ENCODE results near the gene RABGAP1L.

DNA sequence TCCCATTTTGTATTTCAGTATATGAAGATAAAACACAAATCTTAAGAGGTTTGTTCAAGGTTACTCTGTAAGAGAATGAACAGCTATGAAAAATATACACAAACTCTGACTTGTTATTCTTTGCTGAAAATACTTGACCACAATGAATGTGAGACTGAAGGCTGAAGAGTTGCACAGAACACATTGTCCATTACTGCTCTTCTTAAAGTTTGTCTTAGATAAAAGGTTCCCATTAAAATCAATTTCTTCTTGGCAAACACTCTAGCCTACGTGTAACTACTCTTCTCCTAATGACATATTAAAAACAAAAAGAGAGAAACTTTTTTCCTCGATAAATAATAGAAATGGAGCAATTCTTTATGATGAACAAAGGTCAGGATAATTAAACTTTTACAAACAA lies 45.2 kb upstream of the RABGAP1L start:
- TF ChIP-seq, protein P1, sequence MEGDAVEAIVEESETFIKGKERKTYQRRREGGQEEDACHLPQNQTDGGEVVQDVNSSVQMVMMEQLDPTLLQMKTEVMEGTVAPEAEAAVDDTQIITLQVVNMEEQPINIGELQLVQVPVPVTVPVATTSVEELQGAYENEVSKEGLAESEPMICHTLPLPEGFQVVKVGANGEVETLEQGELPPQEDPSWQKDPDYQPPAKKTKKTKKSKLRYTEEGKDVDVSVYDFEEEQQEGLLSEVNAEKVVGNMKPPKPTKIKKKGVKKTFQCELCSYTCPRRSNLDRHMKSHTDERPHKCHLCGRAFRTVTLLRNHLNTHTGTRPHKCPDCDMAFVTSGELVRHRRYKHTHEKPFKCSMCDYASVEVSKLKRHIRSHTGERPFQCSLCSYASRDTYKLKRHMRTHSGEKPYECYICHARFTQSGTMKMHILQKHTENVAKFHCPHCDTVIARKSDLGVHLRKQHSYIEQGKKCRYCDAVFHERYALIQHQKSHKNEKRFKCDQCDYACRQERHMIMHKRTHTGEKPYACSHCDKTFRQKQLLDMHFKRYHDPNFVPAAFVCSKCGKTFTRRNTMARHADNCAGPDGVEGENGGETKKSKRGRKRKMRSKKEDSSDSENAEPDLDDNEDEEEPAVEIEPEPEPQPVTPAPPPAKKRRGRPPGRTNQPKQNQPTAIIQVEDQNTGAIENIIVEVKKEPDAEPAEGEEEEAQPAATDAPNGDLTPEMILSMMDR (IDR thresholded peaks at IDR 0.05 in 8 of 11, conservative IDR thresholded peaks at IDR 0.05 in 3 of 11) = no peak
- TF ChIP-seq POLR2AphosphoS5 (IDR thresholded peaks at IDR 0.05) = no peak
- no peak for TF ChIP-seq POLR2A (IDR thresholded peaks at IDR 0.05)

Data from spleen (tissue), 7 donors.